Right lobe of liver (tissue), 4 donors: ENCODE data around the gene FAM236A.
"Not testable (repeated sequence)": the region's sequence is repeated elsewhere in the genome, so short reads cannot be mapped to it uniquely, and the experiment has no call there.

ENCODE experiments used
- CTCF ChIP-seq, 4 donors: fragments of 200-600 bp in 3 of 4; fragments of 450-650 bp in 1 of 4; IDR thresholded peaks; one replicate each; pipeline versions ENCODE4 v1.5.1 to v1.8.0; 2016 to 2022; ENCODE audit warnings: antibody characterized with exemption in 4 of 4, mild to moderate bottlenecking in 2 of 4
- POLR2A ChIP-seq: fragments of 450-650 bp; IDR thresholded peaks from one replicate; pipeline ENCODE4 v1.6.1; 2017; ENCODE audit warnings: antibody characterized with exemption, mild to moderate bottlenecking
- donor health status: DM: no; HTN: no; CAD: no.
- donor health status: DM: no; HTN: no; CAD: no.
- donor health status: DM: no; HTN: yes; CAD: no.

- TF ChIP-seq CTCF (IDR thresholded peaks at IDR 0.05); POLR2A: not testable (repeated sequence)
Observed at GRCh38 chrX:72942272-72942671, 4.3 kb downstream of the FAM236A start.
